Body of pancreas (tissue), 4 donors: Measurements from ENCODE around the gene KCNN3. TPM values are rescaled to one million over a fixed set of nuclear protein-coding genes. Genes with fewer than 3 reads are reported as not detected.
A peak's percentile ranks its signal among the peaks of the same experiment; 100 is the strongest.

Experiments used
- ATAC-seq: fragments of 150-250 bp; one replicate; pipeline ENCODE4 v1.9.1; 2016
- DNase-seq, 4 donors: peaks; one replicate each; pipeline ENCODE4 v3.0.0-alpha.2; 2019
- H3K27ac ChIP-seq, 4 donors: fragments of 200-600 bp; sonication (generic); 1 replicate in 3 of 4; 2 replicates in 1 of 4; pipeline versions ENCODE4 v1.5.1 to v1.6.1; 2016 to 2019; ENCODE audit warnings: mild to moderate bottlenecking in 1 of 4, mixed read lengths in 1 of 4, moderate library complexity in 1 of 4
- H3K27me3 ChIP-seq, 2 donors: fragments of 200-600 bp; sonication (generic); one replicate each; pipeline ENCODE4 v1.6.0; 2016; ENCODE audit warnings: mild to moderate bottlenecking in 1 of 2
- H3K36me3 ChIP-seq, 2 donors: fragments of 200-600 bp; sonication (generic); replicated peaks in 1 of 2; 2 replicates each; pipeline ENCODE4 v1.5.1; 2016; ENCODE audit warnings: low read depth in 2 of 2; ENCODE audit not compliant: insufficient read depth in 1 of 2
- H3K4me1 ChIP-seq: fragments of 200-600 bp; sonication (generic); one replicate; pipeline ENCODE4 v1.6.0; 2016
- H3K4me3 ChIP-seq, 2 donors: fragments of 200-600 bp; sonication (generic); 1 replicate in 1 of 2; 2 replicates in 1 of 2; pipeline ENCODE4 v1.5.1; 2016 to 2019
- H3K9me3 ChIP-seq, 3 donors: fragments of 200-600 bp; sonication (generic); 1 replicate in 2 of 3; 2 replicates in 1 of 3; pipeline ENCODE4 v1.5.1; 2016
- CTCF ChIP-seq, 7 experiments: fragments of 450-650 bp in 4 of 7; fragments of 200-600 bp in 3 of 7; sonication (generic) in 3 of 7; IDR thresholded peaks; one replicate each; pipeline ENCODE4 v1.5.1; 2016 to 2019; ENCODE audit warnings: antibody characterized with exemption in 7 of 7
- POLR2A ChIP-seq, 3 donors: fragments of 450-650 bp; IDR thresholded peaks; one replicate each; pipeline ENCODE4 v1.6.1; 2016; ENCODE audit warnings: antibody characterized with exemption in 3 of 3, mild to moderate bottlenecking in 2 of 3
- WGBS, 2 donors: methylation state at CpG; one replicate each; pipeline ENCODE4 v1.1.5; 2017; 5-methylcytosine and 5-hydroxymethylcytosine counted together
- intact Hi-C: fragments of 100-400 bp; cut with DNase I; formaldehyde crosslinking; loops from one replicate; pipeline ENCODE4 v1.15.1; 2023
- total RNA-seq, 2 donors: library from RNA; depleted of rRNA; stranded (reverse); fragments of >200 nt; gene quantifications; one replicate each; pipeline ENCODE4 v1.1.0, GENCODE V29; 2016

KCNN3 gene
- total RNA-seq, 2 donors from 2014 or later = 0.33 to 1.6 TPM

DNA sequence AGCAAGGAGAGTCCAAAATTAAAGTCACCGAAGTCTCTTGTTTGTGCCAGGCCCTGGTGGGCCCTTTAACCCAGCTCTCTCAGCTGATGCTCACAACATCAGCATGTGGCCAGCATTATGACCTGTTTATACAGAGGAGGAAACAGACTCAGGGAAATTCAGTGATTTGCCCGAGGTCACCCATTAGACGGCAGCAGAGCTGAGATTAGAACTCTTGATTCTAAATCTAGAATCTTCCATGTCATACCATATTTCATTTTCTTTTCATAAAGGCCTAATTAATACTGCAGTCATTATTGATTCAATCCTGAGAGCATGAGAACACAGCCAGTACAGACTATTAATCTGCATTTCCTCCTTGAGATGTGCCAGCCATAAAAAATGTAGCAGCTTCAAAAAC is 63.7 kb downstream of the KCNN3 start:
- Histone ChIP-seq H3K27ac (no peak overlapping the region), H3K9me3 (no peaks in the 10 kb centered on the region), H3K4me3 (no peak overlapping the region), H3K36me3 (no peaks in the 10 kb centered on the region), H3K4me1 (no peaks in the 10 kb centered on the region), H3K27me3 (no peaks in the 10 kb centered on the region)
- 48 to 54% methylated on average over 3 of the region's 3 CpGs for WGBS, 2 donors
- DNase-seq (no peak), ATAC-seq (no peak)
- TF ChIP-seq CTCF (IDR thresholded peaks at IDR 0.05) (no peak), POLR2A (IDR thresholded peaks at IDR 0.05) (no peak)
- intact Hi-C loops = no loop called here

GRCh38 chr1:154802982-154803920 is 66.8 kb downstream of the KCNN3 start:
- intact Hi-C loops = no loop called here
- Histone ChIP-seq H3K4me1 (no peaks in the 10 kb centered on the region), H3K27ac (no peak overlapping the region), H3K27me3 (no peaks in the 10 kb centered on the region), H3K4me3 (no peak overlapping the region), H3K36me3 (no peaks in the 10 kb centered on the region), H3K9me3 (no peaks in the 10 kb centered on the region)
- 44 to 48% methylated on average over 6 to 8 of the region's 8 CpGs for WGBS, 2 donors
- DNase-seq (peak in 1 of 4 donors; percentile 54), ATAC-seq (no peak)
- TF ChIP-seq CTCF (IDR thresholded peaks at IDR 0.05) (no peak), POLR2A (IDR thresholded peaks at IDR 0.05) (no peak)

DNA sequence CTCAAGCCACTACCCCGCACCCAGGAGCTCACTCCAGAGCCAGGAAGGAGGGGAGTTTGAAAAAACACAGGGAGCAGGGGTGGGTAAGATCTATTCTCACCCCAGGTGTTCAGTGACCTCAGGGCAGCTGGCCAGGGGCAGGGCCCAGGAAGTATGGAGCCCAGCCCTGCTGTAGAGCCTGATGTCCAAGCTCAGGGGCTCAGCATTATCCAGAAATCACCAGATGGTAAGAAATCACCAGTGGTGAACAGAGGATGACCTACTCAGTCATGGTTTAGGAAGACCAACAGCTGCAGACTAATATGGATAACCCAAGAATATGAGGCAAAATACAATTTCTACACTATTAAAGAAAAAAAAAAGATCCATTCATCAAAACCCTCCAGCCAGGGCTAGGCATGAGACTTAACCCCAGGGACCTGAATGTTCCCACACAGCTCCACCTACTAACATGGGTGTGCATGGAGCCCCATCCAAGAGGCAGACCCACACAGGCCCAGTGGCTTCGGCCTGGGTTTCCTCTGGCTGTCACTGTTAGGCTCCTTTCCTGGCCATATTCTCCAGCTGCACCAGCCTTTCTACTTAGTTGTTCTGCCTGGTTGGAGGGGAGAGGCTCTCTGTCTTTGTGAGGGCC is 67.6 kb downstream of the KCNN3 start:
- TF ChIP-seq CTCF (IDR thresholded peaks at IDR 0.05) (no peak), POLR2A (IDR thresholded peaks at IDR 0.05) (no peak)

GRCh38 chr1:154801234-154802011 is 68.7 kb downstream of the KCNN3 start:
- Histone ChIP-seq H3K4me1 (no peaks in the 10 kb centered on the region), H3K4me3 (no peak overlapping the region), H3K9me3 (no peaks in the 10 kb centered on the region), H3K36me3 (no peaks in the 10 kb centered on the region), H3K27me3 (no peaks in the 10 kb centered on the region), H3K27ac (no peak overlapping the region)
- TF ChIP-seq POLR2A (IDR thresholded peaks at IDR 0.05) = no peak
- TF ChIP-seq CTCF (IDR thresholded peaks at IDR 0.05) = no peak
- 80 to 88% methylated on average over 16 of the region's 16 CpGs for WGBS, 2 donors
- intact Hi-C loops = no loop called here
- DNase-seq (no peak), ATAC-seq (no peak)

More for the DNA sequence above, 67.6 kb downstream of the KCNN3 start:
- Histone ChIP-seq H3K36me3 (no peaks in the 10 kb centered on the region), H3K4me1 (no peaks in the 10 kb centered on the region), H3K9me3 (no peaks in the 10 kb centered on the region), H3K4me3 (no peak overlapping the region), H3K27ac (no peak overlapping the region), H3K27me3 (no peaks in the 10 kb centered on the region)
- no peak for DNase-seq
- intact Hi-C loops = no loop called here
- ATAC-seq = no peak
- 64 to 77% methylated on average over 2 of the region's 2 CpGs for WGBS, 2 donors
